Esophagus muscularis mucosa (tissue), 4 donors: ENCODE data around the gene CACNA1E. TPM values are rescaled to one million over a fixed set of nuclear protein-coding genes. Genes with fewer than 3 reads are reported as not detected.

Experiments used
- DNase-seq: peaks from one replicate; pipeline ENCODE4 v3.0.0-alpha.2; 2017; ENCODE audit errors: extremely low spot score
- H3K27ac ChIP-seq, 4 donors: fragments of 200-600 bp; sonication (generic); replicated peaks in 1 of 4; 1 replicate in 3 of 4; 2 replicates in 1 of 4; pipeline ENCODE4 v1.5.1; 2016 to 2019; ENCODE audit warnings: mild to moderate bottlenecking in 1 of 4
- H3K27me3 ChIP-seq, 4 donors: fragments of 200-600 bp; sonication (generic); one replicate each; pipeline versions ENCODE4 v1.5.1 to v1.6.0; 2016 to 2019
- H3K36me3 ChIP-seq, 4 donors: fragments of 200-600 bp; sonication (generic); one replicate each; pipeline ENCODE4 v1.5.1; 2016 to 2019
- H3K4me1 ChIP-seq, 4 donors: fragments of 200-600 bp; sonication (generic); one replicate each; pipeline ENCODE4 v1.5.1; 2016 to 2019
- H3K4me3 ChIP-seq, 4 donors: fragments of 200-600 bp; sonication (generic); 1 replicate in 2 of 4; 2 replicates in 2 of 4; pipeline ENCODE4 v1.5.1; 2016 to 2019; ENCODE audit warnings: mild to moderate bottlenecking in 4 of 4, moderate library complexity in 1 of 4
- H3K9me3 ChIP-seq, 4 donors: fragments of 200-600 bp; sonication (generic); 1 replicate in 3 of 4; 2 replicates in 1 of 4; pipeline ENCODE4 v1.5.1; 2016 to 2019
- CTCF ChIP-seq, 3 experiments: fragments of 200-600 bp in 2 of 3; fragments of 450-650 bp in 1 of 3; sonication (generic) in 2 of 3; IDR thresholded peaks; one replicate each; pipeline ENCODE4 v1.5.1; 2017 to 2019; ENCODE audit warnings: antibody characterized with exemption in 3 of 3, mild to moderate bottlenecking in 2 of 3, moderate library complexity in 1 of 3
- EP300 ChIP-seq: sonication (generic); formaldehyde crosslinking; IDR thresholded peaks from one replicate; pipeline ENCODE4 v1.6.1; 2017; ENCODE audit warnings: antibody characterized with exemption
- POLR2A ChIP-seq: fragments of 450-650 bp; IDR thresholded peaks from one replicate; pipeline ENCODE4 v1.6.1; 2017; ENCODE audit warnings: antibody characterized with exemption, moderate library complexity, mild to moderate bottlenecking, low read depth
- POLR2AphosphoS5 ChIP-seq, 2 donors: sonication (generic); formaldehyde crosslinking; IDR thresholded peaks; one replicate each; pipeline ENCODE4 v1.6.1; 2017; ENCODE audit warnings: antibody characterized with exemption in 2 of 2
- WGBS: methylation state at CpG from one replicate; pipeline ENCODE4 v1.1.5; 2018; 5-methylcytosine and 5-hydroxymethylcytosine counted together
- intact Hi-C: fragments of 100-400 bp; cut with DNase I; formaldehyde crosslinking; loops from one replicate; pipeline ENCODE4 v1.15.1; 2023
- total RNA-seq, 4 donors: library from RNA; depleted of rRNA; stranded (reverse); fragments of >200 nt; gene quantifications; one replicate each; pipeline versions ENCODE4 v1.1.0 to v1.2.1, GENCODE V29; 2016

CACNA1E gene
- total RNA-seq, 4 donors from 2014 or later, result under 0.01 to 0.66 (median 0.25) TPM

- no peak overlapping the region for H3K4me3 ChIP-seq
- no peaks in the 10 kb centered on the region for H3K9me3 ChIP-seq
- WGBS, result 65% methylated on average over 7 of the region's 7 CpGs
- no peaks in the 10 kb centered on the region for H3K27me3 ChIP-seq
- H3K4me1 ChIP-seq, result no peaks in the 10 kb centered on the region
- TF ChIP-seq POLR2AphosphoS5 (IDR thresholded peaks at IDR 0.05), result no peak
- no peak for TF ChIP-seq CTCF (IDR thresholded peaks at IDR 0.05)
- no peak for TF ChIP-seq EP300
- DNase-seq, result no peak
- no peak overlapping the region for H3K27ac ChIP-seq
- intact Hi-C loops, result no loop called here
- H3K36me3 ChIP-seq, result no peaks in the 10 kb centered on the region
These were observed 121.3 kb downstream of the CACNA1E start for GRCh38 chr1:181604482-181605249.

GRCh38 chr1:181607524-181607923 is 124.2 kb downstream of the CACNA1E start:
- intact Hi-C loops, result no loop called here
- WGBS, result 89% methylated on average over 3 of the region's 3 CpGs
- DNase-seq, result no peak
- Histone ChIP-seq H3K9me3 (no peaks in the 10 kb centered on the region), H3K4me3 (no peak overlapping the region), H3K36me3 (no peaks in the 10 kb centered on the region), H3K4me1 (no peaks in the 10 kb centered on the region), H3K27ac (no peak overlapping the region), H3K27me3 (no peaks in the 10 kb centered on the region)
- TF ChIP-seq POLR2A (no peak), POLR2AphosphoS5 (IDR thresholded peaks at IDR 0.05) (no peak), EP300 (no peak), CTCF (IDR thresholded peaks at IDR 0.05) (no peak)

- H3K27ac ChIP-seq, result no peak overlapping the region
- H3K36me3 ChIP-seq, result no peaks in the 10 kb centered on the region
- no peaks in the 10 kb centered on the region for H3K27me3 ChIP-seq
- peaks cover 0 to 4% (median under 1%) of the 10 kb centered on the region in 4 donors for H3K9me3 ChIP-seq
- H3K4me1 ChIP-seq, result no peaks in the 10 kb centered on the region
- intact Hi-C loops, result no loop called here
- H3K4me3 ChIP-seq, result no peak overlapping the region
- DNase-seq, result no peak
- TF ChIP-seq EP300 (no peak), POLR2AphosphoS5 (IDR thresholded peaks at IDR 0.05) (no peak), CTCF (IDR thresholded peaks at IDR 0.05) (no peak), POLR2A (no peak)
- 90% methylated on average over 4 of the region's 4 CpGs for WGBS
These were observed 125.1 kb downstream of the CACNA1E start for GRCh38 chr1:181608386-181608785.

- H3K27me3 ChIP-seq, result no peaks in the 10 kb centered on the region
- no peaks in the 10 kb centered on the region for H3K36me3 ChIP-seq
- no peak overlapping the region for H3K27ac ChIP-seq
- no peak for DNase-seq
- TF ChIP-seq CTCF (IDR thresholded peaks at IDR 0.05) (no peak), POLR2AphosphoS5 (IDR thresholded peaks at IDR 0.05) (no peak), EP300 (no peak), POLR2A (no peak)
- intact Hi-C loops, result no loop called here
- 60% methylated on average over 4 of the region's 4 CpGs for WGBS
- H3K4me3 ChIP-seq, result no peak overlapping the region
- peaks cover 0 to 8% (median 2%) of the 10 kb centered on the region in 4 donors for H3K9me3 ChIP-seq
- H3K4me1 ChIP-seq, result no peaks in the 10 kb centered on the region
These were observed 125.6 kb downstream of the CACNA1E start for GRCh38 chr1:181608948-181609347.

- 85% methylated on average over 2 of the region's 3 CpGs for WGBS
- no peak for DNase-seq
- TF ChIP-seq EP300, result no peak
- no peak for TF ChIP-seq CTCF (IDR thresholded peaks at IDR 0.05)
- no peak for TF ChIP-seq POLR2AphosphoS5 (IDR thresholded peaks at IDR 0.05)
- TF ChIP-seq POLR2A, result no peak
- intact Hi-C loops, result no loop called here
- peaks cover 0 to 8% (median 2%) of the 10 kb centered on the region in 4 donors for H3K9me3 ChIP-seq
- no peaks in the 10 kb centered on the region for H3K4me1 ChIP-seq
- no peak overlapping the region for H3K4me3 ChIP-seq
- H3K36me3 ChIP-seq, result no peaks in the 10 kb centered on the region
- no peak overlapping the region for H3K27ac ChIP-seq
- H3K27me3 ChIP-seq, result no peaks in the 10 kb centered on the region
These were observed 128.8 kb downstream of the CACNA1E start for GRCh38 chr1:181612100-181612499.
